ENCODE measurements around the gene NKX6-2.

The NKX6-2 gene

GRCh38 chr10:132785723-132786475 is at the start of gene NKX6-2:
NKX6-2 (minus strand) TSS chr10:132786147; CDS start chr10:132785948, 199 bp downstream.
- Histone ChIP-seq H3K36me3 (ENCODE audit: control insufficient read depth, low read length) (no peaks in the 10 kb centered on the region), H3K4me2 (ENCODE audit: low read length) (no peak within 1 kb of the TSS), H3K9me3 (ENCODE audit: control insufficient read depth, insufficient read depth, low read length) (peaks cover 25% of the 10 kb centered on the region; the same call in 1 of the 2 replicates), H3K27me3 (ENCODE audit: control insufficient read depth, low read length) (no peaks in the 10 kb centered on the region), H3F3A (ENCODE audit: control insufficient read depth, insufficient read depth) (no peaks in the 10 kb centered on the region), H3K9me2 (replicated peaks; ENCODE audit: control insufficient read depth, low read length) (no peaks in the 10 kb centered on the region), H3K4me1 (ENCODE audit: control insufficient read depth, low read length) (no peaks in the 10 kb centered on the region), H3K4me3 (ENCODE audit: low read length) (no peak within 1 kb of the TSS), H3K79me2 (ENCODE audit: control insufficient read depth, low read length) (no peaks in the 10 kb centered on the region), H4K20me1 (ENCODE audit: control insufficient read depth, insufficient read depth, low read depth, low read length) (no peaks in the 10 kb centered on the region), H3K27ac (ENCODE audit: low read depth, low read length) (no peak within 1 kb of the TSS)
- no peak for TF ChIP-seq CTCF (IDR thresholded peaks at IDR 0.05; ENCODE audit: low read depth, low read length, poor library complexity, severe bottlenecking)

- Histone ChIP-seq H3K4me1 (ENCODE audit: control insufficient read depth, low read length) (no peaks in the 10 kb centered on the region), H3F3A (ENCODE audit: control insufficient read depth, insufficient read depth) (no peaks in the 10 kb centered on the region), H3K4me2 (ENCODE audit: low read length) (no peak overlapping the region), H3K79me2 (ENCODE audit: control insufficient read depth, low read length) (no peaks in the 10 kb centered on the region), H4K20me1 (ENCODE audit: control insufficient read depth, insufficient read depth, low read depth, low read length) (no peaks in the 10 kb centered on the region), H3K27me3 (ENCODE audit: control insufficient read depth, low read length) (no peaks in the 10 kb centered on the region), H3K27ac (ENCODE audit: low read depth, low read length) (no peak overlapping the region), H3K9me2 (replicated peaks; ENCODE audit: control insufficient read depth, low read length) (no peaks in the 10 kb centered on the region), H3K9me3 (ENCODE audit: control insufficient read depth, insufficient read depth, low read length) (peaks cover 29% of the 10 kb centered on the region; the same call in 1 of the 2 replicates), H3K4me3 (ENCODE audit: low read length) (no peak overlapping the region), H3K36me3 (ENCODE audit: control insufficient read depth, low read length) (no peaks in the 10 kb centered on the region)
- no peak for TF ChIP-seq EZH2phosphoT487 (IDR thresholded peaks at IDR 0.05; ENCODE audit: borderline replicate concordance, low read length)
- no peak for TF ChIP-seq CTCF (IDR thresholded peaks at IDR 0.05; ENCODE audit: low read depth, low read length, poor library complexity, severe bottlenecking)
Observed at GRCh38 chr10:132834891-132835847, 49.2 kb upstream of the NKX6-2 start.

- TF ChIP-seq CTCF (IDR thresholded peaks at IDR 0.05; ENCODE audit: low read depth, low read length, poor library complexity, severe bottlenecking) (no peak), EZH2phosphoT487 (IDR thresholded peaks at IDR 0.05; ENCODE audit: borderline replicate concordance, low read length) (no peak)
- H3K27me3 ChIP-seq (ENCODE audit: control insufficient read depth, low read length): no peaks in the 10 kb centered on the region
Observed at GRCh38 chr10:132834311-132834761, 48.4 kb upstream of the NKX6-2 start.

More at GRCh38 chr10:132834311-132834761, 48.4 kb upstream of the NKX6-2 start:
- Histone ChIP-seq H3K4me2 (ENCODE audit: low read length) (no peak overlapping the region), H3K79me2 (ENCODE audit: control insufficient read depth, low read length) (no peaks in the 10 kb centered on the region), H3K9me3 (ENCODE audit: control insufficient read depth, insufficient read depth, low read length) (peaks cover 28% of the 10 kb centered on the region; the same call in 1 of the 2 replicates), H3K27ac (ENCODE audit: low read depth, low read length) (no peak overlapping the region), H3K4me1 (ENCODE audit: control insufficient read depth, low read length) (no peaks in the 10 kb centered on the region), H3F3A (ENCODE audit: control insufficient read depth, insufficient read depth) (no peaks in the 10 kb centered on the region), H3K9me2 (replicated peaks; ENCODE audit: control insufficient read depth, low read length) (no peaks in the 10 kb centered on the region), H3K36me3 (ENCODE audit: control insufficient read depth, low read length) (no peaks in the 10 kb centered on the region), H4K20me1 (ENCODE audit: control insufficient read depth, insufficient read depth, low read depth, low read length) (no peaks in the 10 kb centered on the region), H3K4me3 (ENCODE audit: low read length) (no peak overlapping the region)

Measured in DOHH2 (cell line).